Left lung (tissue), 10 donors: ENCODE results near the gene GNB3. TPM values are rescaled to one million over a fixed set of nuclear protein-coding genes. Genes with fewer than 3 reads are reported as not detected.

Experiments used
- ATAC-seq: fragments of 200-7000 bp; cut with Tn5 transposase; one replicate; pipeline ENCODE4 v1.9.1; 2020; ENCODE audit warnings: moderate library complexity
- DNase-seq, 4 donors: peaks; one replicate each; pipeline ENCODE4 v3.0.0-alpha.2; 2013 to 2020
- H3K27ac ChIP-seq, 2 donors: fragments of 200-600 bp; sonication (generic) in 1 of 2; one replicate each; pipeline versions ENCODE4 v1.5.0 to v1.8.0; 2020 to 2021
- H3K27me3 ChIP-seq, 2 donors: fragments of 200-600 bp; sonication (generic) in 1 of 2; one replicate each; pipeline versions ENCODE4 v1.5.0 to v1.8.0; 2020 to 2021
- H3K36me3 ChIP-seq, 2 donors: fragments of 200-600 bp; sonication (generic) in 1 of 2; one replicate each; pipeline versions ENCODE4 v1.5.0 to v1.8.0; 2020 to 2021
- H3K4me1 ChIP-seq, 2 donors: fragments of 200-600 bp; one replicate each; pipeline ENCODE4 v1.8.0; 2021
- H3K4me3 ChIP-seq, 2 donors: fragments of 200-600 bp; sonication (generic) in 1 of 2; one replicate each; pipeline versions ENCODE4 v1.5.0 to v1.8.0; 2020 to 2021; ENCODE audit warnings: mild to moderate bottlenecking in 1 of 2
- H3K9me3 ChIP-seq, 2 donors: fragments of 200-600 bp; sonication (generic) in 1 of 2; one replicate each; pipeline versions ENCODE4 v1.5.0 to v1.8.0; 2020 to 2021
- CTCF ChIP-seq, 2 donors: fragments of 200-600 bp; sonication (generic) in 1 of 2; IDR thresholded peaks; one replicate each; pipeline versions ENCODE4 v1.5.0 to v1.8.0; 2021; ENCODE audit warnings: antibody characterized with exemption in 2 of 2
- intact Hi-C, 2 donors: fragments of 100-400 bp; cut with DNase I; formaldehyde crosslinking; loops; one replicate each; pipeline versions ENCODE4 v1.11.2 to v1.14.2; 2022
- polyA plus RNA-seq, 6 donors: library from polyadenylated mRNA; unstranded; fragments of 120-200 nt; gene quantifications; one replicate each; pipeline ENCODE4 v1.2.1, GENCODE V29; 2013; ENCODE audit not compliant: insufficient read length in 6 of 6
- total RNA-seq, 2 donors: library from RNA; stranded (reverse); fragmentation: NEBNext Ultra II Directional; extraction: Animal tissue kit (Norgen Biotek cat#: 25700); gene quantifications; one replicate each; pipeline ENCODE4 v1.2.1, GENCODE V29; 2021
- donor health status: DM: no; HTN: yes; CAD: no.
- donor health status: DM: no; HTN: no; CAD: no.

Gene GNB3
- total and polyA plus RNA-seq, 8 donors = 2.0 to 7.2 (median 5.0) TPM

GRCh38 chr12:6825398-6826124 lies 15.2 kb upstream of the GNB3 start:
- H3K4me3 ChIP-seq = no peak overlapping the region

GRCh38 chr12:6826125-6826733 lies 14.5 kb upstream of the GNB3 start:
- H3K4me1 ChIP-seq = peaks cover 9 to 46% of the 10 kb centered on the region in 2 donors
- H3K36me3 ChIP-seq = no peaks in the 10 kb centered on the region
- no peak overlapping the region for H3K4me3 ChIP-seq
- ATAC-seq = no peak
- no peak overlapping the region for H3K27ac ChIP-seq
- intact Hi-C loops = no loop called here
- peaks cover 0 to 93% of the 10 kb centered on the region in 2 donors for H3K27me3 ChIP-seq
- no peak for TF ChIP-seq CTCF (IDR thresholded peaks at IDR 0.05)
- H3K9me3 ChIP-seq = no peaks in the 10 kb centered on the region
- no peak for DNase-seq

More at GRCh38 chr12:6825398-6826124, 15.2 kb upstream of the GNB3 start:
- TF ChIP-seq CTCF (IDR thresholded peaks at IDR 0.05) = peak; percentile 79 to 99
- Histone ChIP-seq H3K9me3 (no peaks in the 10 kb centered on the region), H3K4me1 (peaks cover 9 to 50% of the 10 kb centered on the region in 2 donors), H3K27ac (no peak overlapping the region), H3K27me3 (peaks cover 0 to 92% of the 10 kb centered on the region in 2 donors), H3K36me3 (no peaks in the 10 kb centered on the region)
- ATAC-seq = peak; percentile 77
- intact Hi-C loops = no loop called here
- peak; percentile 83 to 94 (median 87) for DNase-seq

GRCh38 chr12:6826734-6827436 lies 13.8 kb upstream of the GNB3 start:
- no peak overlapping the region for H3K4me3 ChIP-seq
- H3K27ac ChIP-seq = peak overlapping the region in 1 of 2 donors; percentile 56
- no peak for DNase-seq
- TF ChIP-seq CTCF (IDR thresholded peaks at IDR 0.05) = no peak
- intact Hi-C loops = no loop called here
- H3K36me3 ChIP-seq = no peaks in the 10 kb centered on the region
- H3K9me3 ChIP-seq = no peaks in the 10 kb centered on the region
- peaks cover 0 to 87% of the 10 kb centered on the region in 2 donors for H3K27me3 ChIP-seq
- no peak for ATAC-seq
- H3K4me1 ChIP-seq = peaks cover 9 to 39% of the 10 kb centered on the region in 2 donors

- Histone ChIP-seq H3K27me3 (peaks cover 0 to 81% of the 10 kb centered on the region in 2 donors), H3K4me1 (peaks cover 9 to 34% of the 10 kb centered on the region in 2 donors), H3K4me3 (no peak overlapping the region), H3K36me3 (no peaks in the 10 kb centered on the region), H3K9me3 (no peaks in the 10 kb centered on the region), H3K27ac (peak overlapping the region in 1 of 2 donors; percentile 56)
- DNase-seq (peak; percentile 56 to 88 (median 74)), ATAC-seq (peak; percentile 53)
- intact Hi-C loops = no loop called here
- TF ChIP-seq CTCF (IDR thresholded peaks at IDR 0.05) = no peak
Observed at GRCh38 chr12:6827437-6827911, 13.3 kb upstream of the GNB3 start.
